DMS114 treated with DMSO at 0.1 percent for 48 hours (cell line): ENCODE measurements around the gene FANCE.

Experiments used
- DNase-seq: peaks from one replicate; lab custom pipeline; 2025; ENCODE audit not compliant: unreplicated experiment; lab: John Stamatoyannopoulos, UW

The FANCE gene

GRCh38 chr6:35483893-35484645 lies 31.9 kb downstream of the FANCE start:
- DNase-seq: no peak

- DNase-seq: no peak
Measured at GRCh38 chr6:35484921-35485392, 32.8 kb downstream of the FANCE start.

- no peak for DNase-seq
Measured at GRCh38 chr6:35485402-35485877, 33.3 kb downstream of the FANCE start.

GRCh38 chr6:35486005-35486925 lies 34.1 kb downstream of the FANCE start:
- no peak for DNase-seq

- no peak for DNase-seq
Measured at GRCh38 chr6:35487658-35488516, 35.7 kb downstream of the FANCE start.

DNA sequence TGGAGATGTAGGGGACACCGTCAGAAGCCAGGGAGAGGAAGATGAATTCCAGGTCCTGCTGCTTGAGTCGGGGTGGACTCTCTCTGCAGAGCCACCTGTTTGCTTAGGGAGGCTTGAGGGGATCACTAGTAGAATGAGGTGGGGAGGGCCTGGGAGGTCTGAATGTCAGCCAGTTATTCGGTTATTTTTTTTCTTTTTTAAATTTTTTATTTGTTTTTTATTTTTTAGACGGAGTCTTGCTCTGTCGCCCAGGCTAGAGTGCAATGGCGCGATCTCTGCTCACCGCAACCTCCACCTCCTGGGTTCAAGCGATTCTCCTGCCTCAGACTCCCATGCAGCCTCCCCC lies 36.4 kb downstream of the FANCE start:
- DNase-seq: no peak

GRCh38 chr6:35489066-35489465 lies 36.9 kb downstream of the FANCE start:
- DNase-seq: no peak

- no peak for DNase-seq
Measured at GRCh38 chr6:35489995-35490791, 38.1 kb downstream of the FANCE start.

- no peak for DNase-seq
Measured at GRCh38 chr6:35490821-35491557, 38.9 kb downstream of the FANCE start.

- no peak for DNase-seq
Measured at GRCh38 chr6:35491558-35492257, 39.6 kb downstream of the FANCE start.

DNA sequence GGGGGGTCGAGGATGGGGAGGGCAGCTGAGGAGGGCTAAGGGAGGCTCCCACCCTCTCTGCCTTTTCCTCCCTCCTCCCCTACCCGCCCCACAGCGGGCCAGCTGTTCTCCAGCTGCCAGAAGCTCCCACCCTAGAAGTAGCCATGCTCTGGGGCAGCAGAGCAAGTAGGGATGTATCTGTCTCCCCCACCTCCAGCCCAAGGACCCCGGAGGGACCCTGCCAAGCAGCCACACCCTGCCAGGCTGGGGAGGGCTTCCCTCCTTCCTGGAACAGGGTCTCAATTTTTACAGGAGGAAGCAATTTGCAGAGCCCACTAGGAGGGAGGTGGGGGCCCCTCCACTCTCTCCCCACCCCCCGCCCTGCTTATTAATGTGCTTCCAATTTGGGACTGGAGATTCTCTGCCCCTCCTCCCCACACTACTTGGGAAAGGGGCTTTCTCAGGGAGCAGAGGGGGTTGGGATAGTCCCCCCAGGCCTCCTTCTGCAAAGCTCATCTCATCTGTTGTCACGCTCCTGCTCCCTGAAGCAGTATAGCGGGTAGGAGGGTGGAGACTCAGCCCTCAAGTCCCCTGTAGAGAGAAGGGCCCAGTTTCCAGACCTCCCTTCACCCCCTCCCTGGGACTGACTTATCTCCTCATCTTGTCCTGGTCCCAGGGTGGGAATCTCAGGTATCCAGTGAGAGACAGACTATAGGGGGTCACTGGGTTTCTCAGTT lies 40.3 kb downstream of the FANCE start:
- DNase-seq: no peak

DNA sequence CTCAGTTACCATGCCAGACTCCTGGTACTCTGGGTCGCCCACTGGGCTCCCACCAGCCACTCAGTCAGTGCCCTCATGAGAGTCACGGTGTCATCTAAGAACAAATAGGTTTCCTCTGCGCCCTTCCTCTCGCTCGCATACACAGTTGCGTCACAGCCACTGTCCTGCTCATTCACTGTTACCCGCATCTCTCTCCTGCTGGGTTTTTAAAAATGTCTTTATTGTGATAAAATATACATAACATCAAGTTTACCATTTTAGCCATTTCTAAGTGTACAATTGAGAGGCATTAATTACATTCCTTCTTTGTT lies 40.8 kb downstream of the FANCE start:
- DNase-seq: no peak

- DNase-seq: no peak
Measured at GRCh38 chr6:35493307-35493983, 41.3 kb downstream of the FANCE start.

- no peak for DNase-seq
Measured at GRCh38 chr6:35494161-35494563, 42.0 kb downstream of the FANCE start.

DNA sequence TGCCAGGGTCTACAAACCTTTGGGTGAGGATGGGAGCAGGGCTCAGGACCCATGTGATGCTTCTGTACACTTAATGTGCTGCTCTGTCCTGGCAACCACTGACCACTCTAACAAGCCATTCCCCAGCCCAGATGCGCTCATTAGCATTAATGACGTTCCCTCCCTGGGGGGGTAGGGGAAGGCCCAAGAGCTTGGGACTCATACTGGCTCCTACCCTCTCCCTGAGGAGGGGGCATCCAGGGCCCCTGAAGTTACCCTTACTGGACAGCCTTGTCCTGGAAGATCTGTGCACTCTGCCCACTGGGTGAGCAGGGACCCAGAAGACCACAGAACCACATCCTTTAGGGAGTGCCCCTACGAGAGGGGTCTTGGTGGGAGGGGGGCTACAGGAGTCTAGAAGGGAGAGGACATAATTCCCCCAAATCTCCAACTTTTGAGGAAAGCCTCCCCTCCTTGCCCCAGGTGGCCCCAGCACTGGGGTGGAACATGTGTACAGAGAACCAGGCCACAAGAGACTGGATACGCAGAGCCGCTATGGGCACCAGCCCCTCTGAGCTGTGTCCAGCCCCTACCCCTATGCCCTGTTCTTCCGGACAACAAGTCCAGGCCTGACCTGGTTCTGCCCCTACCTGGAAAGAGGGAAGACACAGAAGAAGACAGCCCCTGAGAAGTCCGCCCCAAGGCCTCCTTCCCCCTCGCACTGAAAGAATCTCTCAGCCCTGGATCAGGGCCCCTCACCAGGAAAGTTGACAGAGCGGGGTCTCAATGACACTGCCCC lies 43.3 kb downstream of the FANCE start:
- DNase-seq: no peak

DNA sequence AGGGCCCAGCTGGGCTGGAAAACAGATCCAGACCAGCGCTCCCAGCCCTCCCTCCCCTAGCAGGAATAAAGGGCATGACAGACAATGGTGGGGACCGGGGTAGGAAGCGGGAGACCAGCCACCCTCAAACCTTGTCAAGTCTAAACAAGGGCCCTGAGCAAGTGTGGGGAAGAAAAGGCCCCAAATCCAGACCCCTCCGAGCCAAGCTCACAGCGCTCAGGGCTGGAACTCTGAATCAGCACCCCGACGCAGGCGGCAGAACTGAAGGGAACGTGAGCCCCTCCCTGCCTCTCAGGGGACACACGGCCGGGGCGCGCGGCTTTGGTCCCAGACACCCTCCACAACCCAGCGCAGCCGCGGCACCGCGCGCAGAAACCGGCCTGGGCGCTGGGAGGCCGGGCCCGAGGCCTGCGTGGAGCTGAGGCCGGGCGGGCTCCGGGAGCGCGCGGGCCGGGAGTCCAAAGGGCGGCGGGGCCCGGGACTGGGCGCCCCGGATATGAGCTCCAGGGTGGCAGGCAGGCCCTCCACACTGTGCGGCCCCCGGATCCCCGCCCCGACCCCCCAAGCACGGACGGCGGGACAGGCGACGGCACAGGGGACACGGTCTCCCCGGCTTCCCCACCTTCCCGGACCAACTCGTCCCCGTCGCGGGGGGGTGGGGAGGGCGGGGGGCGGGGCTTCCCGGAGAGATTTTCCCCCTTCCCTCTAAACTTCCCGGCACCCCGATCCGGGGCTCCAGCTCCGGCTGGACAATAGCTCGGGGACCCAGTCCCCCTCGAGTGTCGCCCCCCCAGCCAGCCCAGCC lies 44.1 kb downstream of the FANCE start:
- DNase-seq: no peak
